GM23338 (cell line): ENCODE measurements around the gene TPX2. TPM values are rescaled to one million over a fixed set of nuclear protein-coding genes. Genes with fewer than 3 reads are reported as not detected.

ENCODE experiments used
- ATAC-seq: fragments of 200-7000 bp; cut with Tn5 transposase; 3 replicates; pipeline ENCODE4 v1.9.1; 2020
- DNase-seq: peaks from one replicate; pipeline ENCODE4 v3.0.0-alpha.2; 2015; ENCODE audit warnings: low spot score
- H2AFZ ChIP-seq: fragments of 200-600 bp; sonication (generic); 2 replicates; pipeline ENCODE4 v1.8.0; 2016; ENCODE audit warnings: antibody characterized with exemption, mild to moderate bottlenecking, moderate library complexity
- H3F3A ChIP-seq: fragments of 200-600 bp; sonication (generic); replicated peaks from 2 replicates; pipeline ENCODE4 v1.8.0; 2017; ENCODE audit warnings: antibody characterized with exemption, mixed run types, low read depth
- H3K27ac ChIP-seq: fragments of 200-600 bp; sonication (generic); 2 replicates; pipeline ENCODE4 v1.6.1; 2016; ENCODE audit warnings: low read depth
- H3K27me3 ChIP-seq: fragments of 200-600 bp; sonication (generic); 2 replicates; pipeline ENCODE4 v1.8.0; 2016; ENCODE audit warnings: mild to moderate bottlenecking, mixed run types, moderate library complexity; ENCODE audit not compliant: insufficient read depth
- H3K36me3 ChIP-seq: fragments of 200-600 bp; sonication (generic); 2 replicates; pipeline ENCODE4 v1.8.0; 2016; ENCODE audit warnings: mild to moderate bottlenecking; ENCODE audit not compliant: insufficient read depth
- H3K4me1 ChIP-seq: fragments of 200-600 bp; sonication (generic); 2 replicates; pipeline ENCODE4 v1.8.0; 2016; ENCODE audit warnings: mild to moderate bottlenecking, moderate library complexity; ENCODE audit not compliant: insufficient read depth
- H3K4me2 ChIP-seq: fragments of 200-600 bp; sonication (generic); 2 replicates; pipeline ENCODE4 v1.7.1; 2017; ENCODE audit warnings: mixed run types
- H3K4me3 ChIP-seq: fragments of 200-600 bp; sonication (generic); 2 replicates; pipeline ENCODE4 v1.6.1; 2016; ENCODE audit warnings: mixed run types
- H3K79me2 ChIP-seq: fragments of 200-600 bp; sonication (generic); replicated peaks from 2 replicates; pipeline ENCODE4 v1.8.0; 2017; ENCODE audit warnings: mild to moderate bottlenecking; ENCODE audit not compliant: insufficient read depth
- H3K9me2 ChIP-seq: fragments of 200-600 bp; sonication (generic); 2 replicates; pipeline ENCODE4 v1.8.0; 2017; ENCODE audit not compliant: insufficient read depth
- H4K20me1 ChIP-seq: fragments of 200-600 bp; sonication (generic); replicated peaks from 2 replicates; pipeline ENCODE4 v1.8.0; 2017; ENCODE audit warnings: mild to moderate bottlenecking; ENCODE audit not compliant: insufficient read depth
- H3K27ac Mint-ChIP-seq: 2 replicates; pipeline ENCODE4 v1.8.0; 2020; ENCODE audit warnings: inconsistent platforms, mild to moderate bottlenecking, moderate library complexity, mixed read lengths
- H3K27me3 Mint-ChIP-seq: 3 replicates; pipeline ENCODE4 v1.8.0; 2022; ENCODE audit warnings: low read depth, mild to moderate bottlenecking, moderate library complexity, mixed read lengths, inconsistent platforms; ENCODE audit not compliant: insufficient read depth, poor library complexity
- H3K36me3 Mint-ChIP-seq: 3 replicates; pipeline ENCODE4 v1.8.0; 2021; ENCODE audit warnings: low read depth, mild to moderate bottlenecking, inconsistent platforms, moderate library complexity, mixed read lengths
- H3K4me1 Mint-ChIP-seq: 3 replicates; pipeline ENCODE4 v1.8.0; 2020; ENCODE audit warnings: mild to moderate bottlenecking, inconsistent platforms, mixed read lengths
- H3K4me3 Mint-ChIP-seq: 3 replicates; pipeline ENCODE4 v1.8.0; 2021; ENCODE audit warnings: moderate library complexity, mild to moderate bottlenecking, inconsistent platforms, mixed read lengths
- H3K9me3 Mint-ChIP-seq: 3 replicates; pipeline ENCODE4 v1.8.0; 2020; ENCODE audit warnings: moderate library complexity, mild to moderate bottlenecking, inconsistent platforms, mixed read lengths
- EZH2phosphoT487 ChIP-seq: fragments of 200-600 bp; sonication (generic); IDR thresholded peaks from one replicate; pipeline ENCODE4 v1.8.1; 2018; ENCODE audit warnings: antibody characterized with exemption; ENCODE audit not compliant: unreplicated experiment
- polyA plus RNA-seq: library from polyadenylated mRNA; unstranded; fragments of >200 nt; fragmentation: Nextera tagmentation; extraction: Ambion mirVana; gene quantifications from 2 replicates; pipeline ENCODE4 v1.2.1, GENCODE V29; 2016
- total RNA-seq: library from RNA; depleted of rRNA; stranded (reverse); fragments of >200 nt; shearing (Covaris generic); gene quantifications from 2 replicates; pipeline ENCODE4 v1.2.3, GENCODE V29; 2014
- TF ChIP-seq, protein P1 (sequence below): fragments of 250-450 bp; sonication (Bioruptor Pico); IDR thresholded peaks from 2 replicates; pipeline ENCODE4 v1.5.0; 2020; ENCODE audit warnings: mild to moderate bottlenecking, moderate library complexity

TPX2 gene
- total and polyA plus RNA-seq, 2 experiments from 2014 or later, result 101 to 159 TPM

DNA sequence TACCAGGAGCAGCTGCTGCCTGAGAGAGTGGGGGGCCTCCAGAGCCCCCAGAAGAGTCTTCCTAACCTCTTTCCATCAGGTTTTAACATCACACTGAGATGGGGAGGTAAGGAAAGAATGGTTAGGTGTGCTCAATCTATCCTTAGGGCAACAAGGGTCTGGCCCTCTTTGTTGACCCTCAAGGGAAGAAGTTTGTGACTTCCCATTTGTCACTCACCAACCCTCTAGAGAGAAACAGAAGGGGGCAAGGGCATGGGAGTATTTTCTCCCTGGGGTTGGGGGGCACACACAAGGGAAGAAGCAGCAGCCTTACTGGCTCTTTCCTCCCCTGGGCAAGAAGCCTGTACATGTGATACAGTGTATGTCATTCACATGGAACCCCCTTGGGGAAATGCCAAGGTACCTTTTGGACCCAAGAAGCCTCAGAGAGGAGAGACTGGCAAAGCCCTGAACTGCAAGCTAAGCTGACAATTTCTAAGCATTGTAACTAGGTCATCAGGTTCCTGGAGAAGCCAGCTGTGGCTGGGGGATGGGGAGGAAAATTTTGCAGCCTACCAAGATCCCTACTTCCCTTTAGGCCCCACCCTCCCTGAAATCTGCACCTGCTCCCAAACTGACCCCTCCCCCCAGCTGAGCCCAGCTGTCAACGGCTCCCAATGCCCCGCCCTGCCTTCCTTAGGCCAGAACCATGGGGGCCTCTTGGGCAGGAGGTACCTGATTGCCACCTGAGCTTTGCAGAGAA is 30.9 kb upstream of the TPX2 start:
- Histone ChIP-seq H4K20me1 (peaks cover 3% of the 10 kb centered on the region; the same call in 1 of the 2 replicates), H3K27me3 (no peaks in the 10 kb centered on the region), H2AFZ (no peak overlapping the region), H3K4me2 (peak overlapping the region; percentile 73), H3K27ac (peak overlapping the region; percentile 60), H3K4me1 (peaks cover 50% of the 10 kb centered on the region), H3K36me3 (peaks cover 4% of the 10 kb centered on the region; the same call in 1 of the 2 replicates), H3K4me3 (peak overlapping the region; percentile 26; the same call in 1 of the 2 replicates), H3F3A (peaks cover 18% of the 10 kb centered on the region; the same call in 1 of the 2 replicates), H3K9me2 (no peaks in the 10 kb centered on the region), H3K79me2 (peaks cover 96% of the 10 kb centered on the region)
- Mint-ChIP-seq H3K27ac (peak overlapping the region; percentile 19; the same call in 1 of the 2 replicates), H3K9me3 (no peaks in the 10 kb centered on the region), H3K36me3 (peaks cover 35% of the 10 kb centered on the region), H3K27me3 (peaks cover 7% of the 10 kb centered on the region), H3K4me3 (no peak overlapping the region; the same call in 2 of the 3 replicates), H3K4me1 (peaks cover 54% of the 10 kb centered on the region)
- ATAC-seq (peak; percentile 29), DNase-seq (peak; percentile 89)
- TF ChIP-seq EZH2phosphoT487, result no peak
- TF ChIP-seq, protein P1, sequence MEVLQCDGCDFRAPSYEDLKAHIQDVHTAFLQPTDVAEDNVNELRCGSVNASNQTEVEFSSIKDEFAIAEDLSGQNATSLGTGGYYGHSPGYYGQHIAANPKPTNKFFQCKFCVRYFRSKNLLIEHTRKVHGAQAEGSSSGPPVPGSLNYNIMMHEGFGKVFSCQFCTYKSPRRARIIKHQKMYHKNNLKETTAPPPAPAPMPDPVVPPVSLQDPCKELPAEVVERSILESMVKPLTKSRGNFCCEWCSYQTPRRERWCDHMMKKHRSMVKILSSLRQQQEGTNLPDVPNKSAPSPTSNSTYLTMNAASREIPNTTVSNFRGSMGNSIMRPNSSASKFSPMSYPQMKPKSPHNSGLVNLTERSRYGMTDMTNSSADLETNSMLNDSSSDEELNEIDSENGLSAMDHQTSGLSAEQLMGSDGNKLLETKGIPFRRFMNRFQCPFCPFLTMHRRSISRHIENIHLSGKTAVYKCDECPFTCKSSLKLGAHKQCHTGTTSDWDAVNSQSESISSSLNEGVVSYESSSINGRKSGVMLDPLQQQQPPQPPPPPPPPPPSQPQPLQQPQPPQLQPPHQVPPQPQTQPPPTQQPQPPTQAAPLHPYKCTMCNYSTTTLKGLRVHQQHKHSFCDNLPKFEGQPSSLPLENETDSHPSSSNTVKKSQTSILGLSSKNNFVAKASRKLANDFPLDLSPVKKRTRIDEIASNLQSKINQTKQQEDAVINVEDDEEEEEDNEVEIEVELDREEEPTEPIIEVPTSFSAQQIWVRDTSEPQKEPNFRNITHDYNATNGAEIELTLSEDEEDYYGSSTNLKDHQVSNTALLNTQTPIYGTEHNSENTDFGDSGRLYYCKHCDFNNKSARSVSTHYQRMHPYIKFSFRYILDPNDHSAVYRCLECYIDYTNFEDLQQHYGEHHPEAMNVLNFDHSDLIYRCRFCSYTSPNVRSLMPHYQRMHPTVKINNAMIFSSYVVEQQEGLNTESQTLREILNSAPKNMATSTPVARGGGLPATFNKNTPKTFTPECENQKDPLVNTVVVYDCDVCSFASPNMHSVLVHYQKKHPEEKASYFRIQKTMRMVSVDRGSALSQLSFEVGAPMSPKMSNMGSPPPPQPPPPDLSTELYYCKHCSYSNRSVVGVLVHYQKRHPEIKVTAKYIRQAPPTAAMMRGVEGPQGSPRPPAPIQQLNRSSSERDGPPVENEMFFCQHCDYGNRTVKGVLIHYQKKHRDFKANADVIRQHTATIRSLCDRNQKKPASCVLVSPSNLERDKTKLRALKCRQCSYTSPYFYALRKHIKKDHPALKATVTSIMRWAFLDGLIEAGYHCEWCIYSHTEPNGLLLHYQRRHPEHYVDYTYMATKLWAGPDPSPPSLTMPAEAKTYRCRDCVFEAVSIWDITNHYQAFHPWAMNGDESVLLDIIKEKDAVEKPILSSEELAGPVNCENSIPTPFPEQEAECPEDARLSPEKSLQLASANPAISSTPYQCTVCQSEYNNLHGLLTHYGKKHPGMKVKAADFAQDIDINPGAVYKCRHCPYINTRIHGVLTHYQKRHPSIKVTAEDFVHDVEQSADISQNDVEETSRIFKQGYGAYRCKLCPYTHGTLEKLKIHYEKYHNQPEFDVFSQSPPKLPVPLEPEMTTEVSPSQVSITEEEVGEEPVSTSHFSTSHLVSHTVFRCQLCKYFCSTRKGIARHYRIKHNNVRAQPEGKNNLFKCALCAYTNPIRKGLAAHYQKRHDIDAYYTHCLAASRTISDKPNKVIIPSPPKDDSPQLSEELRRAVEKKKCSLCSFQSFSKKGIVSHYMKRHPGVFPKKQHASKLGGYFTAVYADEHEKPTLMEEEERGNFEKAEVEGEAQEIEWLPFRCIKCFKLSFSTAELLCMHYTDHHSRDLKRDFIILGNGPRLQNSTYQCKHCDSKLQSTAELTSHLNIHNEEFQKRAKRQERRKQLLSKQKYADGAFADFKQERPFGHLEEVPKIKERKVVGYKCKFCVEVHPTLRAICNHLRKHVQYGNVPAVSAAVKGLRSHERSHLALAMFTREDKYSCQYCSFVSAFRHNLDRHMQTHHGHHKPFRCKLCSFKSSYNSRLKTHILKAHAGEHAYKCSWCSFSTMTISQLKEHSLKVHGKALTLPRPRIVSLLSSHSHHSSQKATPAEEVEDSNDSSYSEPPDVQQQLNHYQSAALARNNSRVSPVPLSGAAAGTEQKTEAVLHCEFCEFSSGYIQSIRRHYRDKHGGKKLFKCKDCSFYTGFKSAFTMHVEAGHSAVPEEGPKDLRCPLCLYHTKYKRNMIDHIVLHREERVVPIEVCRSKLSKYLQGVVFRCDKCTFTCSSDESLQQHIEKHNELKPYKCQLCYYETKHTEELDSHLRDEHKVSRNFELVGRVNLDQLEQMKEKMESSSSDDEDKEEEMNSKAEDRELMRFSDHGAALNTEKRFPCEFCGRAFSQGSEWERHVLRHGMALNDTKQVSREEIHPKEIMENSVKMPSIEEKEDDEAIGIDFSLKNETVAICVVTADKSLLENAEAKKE (CRISPR knock-in tag), result peak; percentile 37; the same call in 1 of the 2 replicates
